HepG2 (cell line): ENCODE measurements around the gene ESYT2. TPM values are rescaled to one million over a fixed set of nuclear protein-coding genes. Genes with fewer than 3 reads are reported as not detected.

Experiments used
- LCORL ChIP-seq, 2 experiments: fragments of 450-650 bp in 1 of 2; sonication (generic) in 1 of 2; formaldehyde crosslinking in 1 of 2; IDR thresholded peaks; 2 replicates each; pipeline versions ENCODE4 v1.5.0 to v1.6.1; 2017 to 2020; ENCODE audit warnings: antibody characterized with exemption in 1 of 2, missing genetic modification reagents in 1 of 2
- NFE2L1 ChIP-seq: sonication (generic); formaldehyde crosslinking; IDR thresholded peaks from 2 replicates; pipeline ENCODE4 v1.4.0; 2020; ENCODE audit warnings: missing genetic modification reagents, mild to moderate bottlenecking, borderline replicate concordance
- STAT5B ChIP-seq: sonication (generic); formaldehyde crosslinking; IDR thresholded peaks from 2 replicates; pipeline ENCODE4 v1.4.0; 2020; ENCODE audit warnings: missing genetic modification reagents
- TAF1 ChIP-seq: sonication (generic); formaldehyde crosslinking; IDR thresholded peaks from 2 replicates; pipeline ENCODE4 v1.4.0; 2020; ENCODE audit warnings: missing genetic modification reagents
- TARDBP ChIP-seq: sonication (generic); formaldehyde crosslinking; IDR thresholded peaks from 2 replicates; pipeline ENCODE4 v1.8.0; 2022; ENCODE audit warnings: mild to moderate bottlenecking, missing genetic modification reagents
- TEF ChIP-seq: sonication (generic); formaldehyde crosslinking; IDR thresholded peaks from 2 replicates; pipeline ENCODE4 v1.5.0; 2020; ENCODE audit warnings: missing genetic modification reagents
- TMF1 ChIP-seq: sonication (generic); formaldehyde crosslinking; IDR thresholded peaks from 2 replicates; pipeline ENCODE4 v1.8.1; 2022; ENCODE audit warnings: low read depth, missing genetic modification reagents
- USF2 ChIP-seq, 2 experiments: sonication (generic) in 1 of 2; formaldehyde crosslinking in 1 of 2; IDR thresholded peaks; 2 replicates each; pipeline versions ENCODE4 v1.5.1 to v1.6.1; 2011 to 2020; ENCODE audit warnings: borderline replicate concordance in 1 of 2, low read depth in 1 of 2, low read length in 1 of 2, mild to moderate bottlenecking in 1 of 2, missing genetic modification reagents in 1 of 2, moderate library complexity in 1 of 2
- XBP1 ChIP-seq: sonication (generic); formaldehyde crosslinking; IDR thresholded peaks from 2 replicates; pipeline ENCODE4 v1.5.0; 2020; ENCODE audit warnings: missing genetic modification reagents
- ZC3H13 ChIP-seq: sonication (generic); formaldehyde crosslinking; IDR thresholded peaks from 2 replicates; pipeline ENCODE4 v1.8.1; 2023; ENCODE audit warnings: mild to moderate bottlenecking, missing genetic modification reagents, moderate library complexity
- ZNF160 ChIP-seq: sonication (generic); formaldehyde crosslinking; IDR thresholded peaks from 2 replicates; pipeline ENCODE4 v1.8.0; 2022; ENCODE audit warnings: mild to moderate bottlenecking, inconsistent platforms, missing genetic modification reagents
- ZNF3 ChIP-seq: IDR thresholded peaks from 2 replicates; pipeline ENCODE4 v1.7.0; 2017; ENCODE audit warnings: inconsistent platforms
- ZNF362 ChIP-seq: sonication (generic); formaldehyde crosslinking; IDR thresholded peaks from 2 replicates; pipeline ENCODE4 v1.4.0; 2020; ENCODE audit warnings: missing genetic modification reagents, mild to moderate bottlenecking, borderline replicate concordance
- ZNF646 ChIP-seq: sonication (generic); formaldehyde crosslinking; IDR thresholded peaks from 2 replicates; pipeline ENCODE4 v1.9.0; 2021; ENCODE audit warnings: mild to moderate bottlenecking, missing genetic modification reagents
- ZNF710 ChIP-seq: sonication (generic); formaldehyde crosslinking; IDR thresholded peaks from 2 replicates; pipeline ENCODE4 v1.5.0; 2020; ENCODE audit warnings: mild to moderate bottlenecking, missing genetic modification reagents, borderline replicate concordance
- polyA plus RNA-seq, 8 experiments: library from polyadenylated mRNA; depleted of rRNA in 3 of 8; stranded (reverse) in 7 of 8; unstranded in 1 of 8; fragments of >200 nt; fragmentation: Illumina TruSeq in 4 of 8; extraction: Trizol in 4 of 8; gene quantifications; 2 replicates each; pipeline versions ENCODE4 v1.2.1 to v1.2.3, GENCODE V29; 2011 to 2016; ENCODE audit warnings: low read depth in 4 of 8, missing spikeins in 1 of 8, mixed read lengths in 1 of 8; ENCODE audit not compliant: insufficient read depth in 1 of 8
- total RNA-seq, 5 experiments: library from RNA; depleted of rRNA; stranded (reverse); fragments of >200 nt; fragmentation: Illumina TruSeq; extraction: Trizol; gene quantifications; 2 replicates each; pipeline ENCODE4 v1.2.3, GENCODE V29; 2016; ENCODE audit warnings: low read depth in 1 of 5

The ESYT2 gene
- total and polyA plus RNA-seq, 2 of the 13 experiments (the other 11 are each of a cell fraction or from before 2014, with no cell fraction given), result 28.5 to 37.3 TPM

- TF ChIP-seq USF2 (IDR thresholded peaks at IDR 0.05; ENCODE audit: low read depth, low read length) (no peak), USF2 (CRISPR knock-in tag; IDR thresholded peaks at IDR 0.05; ENCODE audit: borderline replicate concordance) (no peak), TEF (CRISPR knock-in tag) (no peak), ZNF362 (CRISPR knock-in tag) (no peak; the same call in 1 of the 2 replicates), ZNF3 (CRISPR knock-in tag) (no peak), ZC3H13 (CRISPR knock-in tag) (no peak), TMF1 (CRISPR knock-in tag) (no peak), TAF1 (CRISPR knock-in tag) (peak; percentile 83), ZNF710 (peak; percentile 66; the same call in 1 of the 2 replicates), XBP1 (CRISPR knock-in tag) (no peak), NFE2L1 (CRISPR knock-in tag) (no peak), TARDBP (no peak), ZNF160 (CRISPR knock-in tag) (no peak; the same call in 1 of the 2 replicates), LCORL (IDR thresholded peaks at IDR 0.05) (no peak), LCORL (CRISPR knock-in tag; IDR thresholded peaks at IDR 0.05) (peak; percentile 77), STAT5B (CRISPR knock-in tag) (no peak), ZNF646 (CRISPR knock-in tag) (no peak)
These were observed 20.6 kb upstream of the ESYT2 start (continued) for GRCh38 chr7:158849768-158850544.
